Measurements from ENCODE around the gene MAP3K14. TPM values are rescaled to one million over a fixed set of nuclear protein-coding genes. Genes with fewer than 3 reads are reported as not detected.

MAP3K14 gene
- total and polyA plus RNA-seq, 2 experiments from 2014 or later, result 2.3 to 3.0 TPM

- no peaks in the 10 kb centered on the region for H3K79me2 ChIP-seq
- H3K4me1 ChIP-seq (ENCODE audit: insufficient read depth), result peaks cover 17% of the 10 kb centered on the region
- no peak within 1 kb of the TSS for H3K27ac ChIP-seq
- H3K9me3 ChIP-seq (ENCODE audit: low read depth), result no peaks in the 10 kb centered on the region
- TF ChIP-seq EZH2 (IDR thresholded peaks at IDR 0.05; ENCODE audit: borderline replicate concordance) (no peak), CTCF (IDR thresholded peaks at IDR 0.05; ENCODE audit: poor library complexity) (no peak), EZH2phosphoT487 (IDR thresholded peaks at IDR 0.05; ENCODE audit: low read depth, severe bottlenecking, unreplicated experiment) (no peak)
- peak; percentile 70 for DNase-seq (ENCODE audit: low spot score)
- H3K4me3 ChIP-seq, result peak within 1 kb of the TSS; percentile 90
- peak within 1 kb of the TSS; percentile 35 for H2AFZ ChIP-seq
- no peaks in the 10 kb centered on the region for H3K27me3 ChIP-seq
- peak within 1 kb of the TSS; percentile 89 for H3K4me2 ChIP-seq
- no peaks in the 10 kb centered on the region for H3K9me2 ChIP-seq (replicated peaks; ENCODE audit: insufficient read depth)
- 9% methylated on average over 64 of the region's 68 CpGs for WGBS (ENCODE audit: low lambda C conversion rate, missing lambda C conversion rate)
- no peaks in the 10 kb centered on the region for H4K20me1 ChIP-seq (ENCODE audit: insufficient read depth, poor library complexity, severe bottlenecking)
- H3K36me3 ChIP-seq (replicated peaks; ENCODE audit: insufficient read depth, low read depth), result no peaks in the 10 kb centered on the region
Measured at GRCh38 chr17:45261577-45262515, 55.0 kb downstream of the MAP3K14 start, which contains the start of gene SPATA32. Gene SPATA32, minus strand, starts transcription at chr17:45262094. Its CDS starts 78 bp downstream, at chr17:45262016.

GRCh38 chr17:45260204-45260783 is 56.5 kb downstream of the MAP3K14 start:
- H3K79me2 ChIP-seq, result no peaks in the 10 kb centered on the region
- H3K4me3 ChIP-seq, result no peak overlapping the region
- H2AFZ ChIP-seq, result no peak overlapping the region
- H3K9me3 ChIP-seq (ENCODE audit: low read depth), result no peaks in the 10 kb centered on the region
- no peaks in the 10 kb centered on the region for H3K36me3 ChIP-seq (replicated peaks; ENCODE audit: insufficient read depth, low read depth)
- no peaks in the 10 kb centered on the region for H3K27me3 ChIP-seq
- no peaks in the 10 kb centered on the region for H3K9me2 ChIP-seq (replicated peaks; ENCODE audit: insufficient read depth)
- no peak for TF ChIP-seq EZH2 (IDR thresholded peaks at IDR 0.05; ENCODE audit: borderline replicate concordance)
- TF ChIP-seq CTCF (IDR thresholded peaks at IDR 0.05; ENCODE audit: poor library complexity), result no peak
- TF ChIP-seq EZH2phosphoT487 (IDR thresholded peaks at IDR 0.05; ENCODE audit: low read depth, severe bottlenecking, unreplicated experiment), result no peak
- DNase-seq (ENCODE audit: low spot score), result no peak
- H3K27ac ChIP-seq, result no peak overlapping the region
- WGBS (ENCODE audit: low lambda C conversion rate, missing lambda C conversion rate), result 88% methylated on average over 7 of the region's 7 CpGs
- no peaks in the 10 kb centered on the region for H4K20me1 ChIP-seq (ENCODE audit: insufficient read depth, poor library complexity, severe bottlenecking)
- no peak overlapping the region for H3K4me2 ChIP-seq
- H3K4me1 ChIP-seq (ENCODE audit: insufficient read depth), result peaks cover 9% of the 10 kb centered on the region

GRCh38 chr17:45258981-45259380 is 57.8 kb downstream of the MAP3K14 start:
- H4K20me1 ChIP-seq (ENCODE audit: insufficient read depth, poor library complexity, severe bottlenecking), result no peaks in the 10 kb centered on the region
- WGBS (ENCODE audit: low lambda C conversion rate, missing lambda C conversion rate), result 88% methylated on average over 5 of the region's 5 CpGs

More at GRCh38 chr17:45258981-45259380, 57.8 kb downstream of the MAP3K14 start:
- no peaks in the 10 kb centered on the region for H3K36me3 ChIP-seq (replicated peaks; ENCODE audit: insufficient read depth, low read depth)
- H3K4me2 ChIP-seq, result no peak overlapping the region
- peaks cover 7% of the 10 kb centered on the region for H3K4me1 ChIP-seq (ENCODE audit: insufficient read depth)
- H3K79me2 ChIP-seq, result no peaks in the 10 kb centered on the region
- no peak overlapping the region for H3K4me3 ChIP-seq
- no peaks in the 10 kb centered on the region for H3K9me2 ChIP-seq (replicated peaks; ENCODE audit: insufficient read depth)
- no peak for DNase-seq (ENCODE audit: low spot score)
- no peak overlapping the region for H2AFZ ChIP-seq
- TF ChIP-seq EZH2 (IDR thresholded peaks at IDR 0.05; ENCODE audit: borderline replicate concordance) (no peak), EZH2phosphoT487 (IDR thresholded peaks at IDR 0.05; ENCODE audit: low read depth, severe bottlenecking, unreplicated experiment) (no peak), CTCF (IDR thresholded peaks at IDR 0.05; ENCODE audit: poor library complexity) (no peak)
- no peak overlapping the region for H3K27ac ChIP-seq
- no peaks in the 10 kb centered on the region for H3K9me3 ChIP-seq (ENCODE audit: low read depth)
- H3K27me3 ChIP-seq, result no peaks in the 10 kb centered on the region
